ENCODE results near the gene FAM186B.

Gene FAM186B

GRCh38 chr12:49548822-49549648 lies 56.4 kb downstream of the FAM186B start:
- DNase-seq = no peak

- DNase-seq = no peak
Observed at GRCh38 chr12:49548481-49548821, 57.0 kb downstream of the FAM186B start.

GRCh38 chr12:49547090-49547690 lies 58.2 kb downstream of the FAM186B start:
- no peak for DNase-seq

- DNase-seq = no peak
Observed at GRCh38 chr12:49546481-49546880, 59.0 kb downstream of the FAM186B start.

- no peak for DNase-seq
Observed at GRCh38 chr12:49545815-49546214, 59.6 kb downstream of the FAM186B start.

- no peak for DNase-seq
Observed at GRCh38 chr12:49543914-49544815, 61.3 kb downstream of the FAM186B start.

- DNase-seq = no peak
Observed at GRCh38 chr12:49543221-49543913, 62.1 kb downstream of the FAM186B start.

- DNase-seq = no peak
Observed at GRCh38 chr12:49542592-49543160, 62.8 kb downstream of the FAM186B start.

GRCh38 chr12:49541911-49542505 lies 63.4 kb downstream of the FAM186B start:
- DNase-seq = no peak

GRCh38 chr12:49541140-49541861 lies 64.1 kb downstream of the FAM186B start:
- DNase-seq = no peak

- DNase-seq = no peak
Observed at GRCh38 chr12:49540229-49541139, 65.0 kb downstream of the FAM186B start.

- no peak for DNase-seq
Observed at GRCh38 chr12:49539406-49540228, 65.8 kb downstream of the FAM186B start.

- peak; percentile 50 for DNase-seq
Observed at GRCh38 chr12:49538510-49539403, 66.7 kb downstream of the FAM186B start, which contains the start of gene KCNH3. Gene KCNH3, plus strand, starts transcription at chr12:49539030. Its CDS starts 387 bp downstream, at chr12:49539417.

- no peak for DNase-seq
Observed at GRCh38 chr12:49537752-49538509, 67.5 kb downstream of the FAM186B start.
